ENCODE results near the gene FAM227B. TPM values are rescaled to one million over a fixed set of nuclear protein-coding genes. Genes with fewer than 3 reads are reported as not detected.

FAM227B gene
- total RNA-seq, 1 donor from 2014 or later, result 7.8 TPM

DNA sequence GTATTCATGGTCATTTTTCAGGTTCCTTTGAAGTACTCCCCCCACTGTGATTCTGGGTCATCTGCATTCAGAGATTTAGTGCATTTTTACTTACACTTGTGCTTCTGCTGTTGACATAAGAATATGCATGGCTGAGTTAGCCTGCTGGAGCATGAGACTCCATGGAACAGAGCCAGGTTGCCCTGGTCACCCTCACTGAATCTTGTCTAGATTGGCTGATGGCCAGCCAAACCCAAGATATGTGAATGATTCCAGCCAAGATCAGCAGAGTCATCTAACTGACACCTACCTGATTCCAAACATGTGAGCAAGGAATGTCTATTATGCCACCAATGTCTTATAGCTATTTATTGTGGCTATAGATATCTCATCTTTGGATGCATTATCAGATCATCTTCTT lies 25.3 kb upstream of the FAM227B start:
- Histone ChIP-seq H3K4me3 (ENCODE audit: low read length in 3 of 3) (no peak overlapping the region), H3K27ac (ENCODE audit: low read depth, low read length) (no peak overlapping the region), H3K36me3 (ENCODE audit: control insufficient read depth in 3 of 3, insufficient read depth in 3 of 3, low read length in 3 of 3) (peaks cover 2 to 6% (median 3%) of the 10 kb centered on the region in 3 donors), H3K9ac (ENCODE audit: low read depth in 1 of 3, low read length in 3 of 3) (no peak overlapping the region), H3K27me3 (ENCODE audit: control insufficient read depth in 3 of 3, insufficient read depth in 3 of 3, low read length in 3 of 3) (no peaks in the 10 kb centered on the region), H3K4me1 (ENCODE audit: control insufficient read depth in 3 of 3, insufficient read depth in 3 of 3, low read length in 3 of 3) (peaks cover 4 to 11% (median 7%) of the 10 kb centered on the region in 3 donors), H3K9me3 (ENCODE audit: control insufficient read depth in 3 of 3, low read length in 3 of 3) (no peaks in the 10 kb centered on the region)

DNA sequence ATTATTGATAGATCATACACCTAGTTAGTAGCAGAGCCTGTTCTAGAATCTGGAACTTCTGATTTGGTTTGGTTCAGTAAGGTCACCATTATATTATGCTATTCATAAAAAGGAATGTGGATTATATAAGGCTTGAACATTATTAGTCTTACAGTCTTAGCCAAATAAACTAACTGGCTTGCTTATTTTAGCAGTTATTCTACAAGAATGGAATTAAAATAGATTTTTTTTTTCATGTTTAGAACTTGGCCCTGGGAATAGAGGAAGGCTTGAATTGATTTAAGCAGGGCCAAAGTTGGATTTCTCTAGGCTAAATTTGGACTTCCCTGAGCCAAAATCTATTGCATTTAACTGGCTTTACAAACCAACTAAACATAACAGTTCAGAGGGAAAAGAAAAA lies 24.7 kb upstream of the FAM227B start:
- H3K27me3 ChIP-seq (ENCODE audit: control insufficient read depth in 3 of 3, insufficient read depth in 3 of 3, low read length in 3 of 3), result no peaks in the 10 kb centered on the region
- H3K9ac ChIP-seq (ENCODE audit: low read depth in 1 of 3, low read length in 3 of 3), result no peak overlapping the region
- peak overlapping the region; percentile 36 for H3K27ac ChIP-seq (ENCODE audit: low read depth, low read length)

DNA sequence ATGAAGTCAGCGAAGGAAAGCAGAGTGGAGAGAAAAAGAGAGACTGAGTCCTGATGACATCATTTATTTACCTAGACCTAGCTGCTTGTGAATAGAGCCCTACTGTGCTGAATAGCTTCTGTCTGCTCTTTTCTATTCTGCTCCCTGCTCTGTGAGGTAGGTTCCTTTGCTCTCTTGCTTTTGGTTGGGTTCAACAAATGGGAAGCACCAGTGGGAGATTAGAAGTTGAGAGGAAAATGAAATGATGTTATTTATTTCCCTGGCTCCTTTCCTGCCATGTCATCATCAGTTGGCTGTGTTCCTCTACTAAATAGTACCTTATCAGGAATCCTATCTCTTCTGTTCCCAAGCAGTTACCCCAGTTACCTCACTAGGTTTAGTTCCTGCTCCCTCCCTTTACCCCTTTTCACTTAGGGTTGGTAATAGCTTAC lies 23.8 kb upstream of the FAM227B start:
- no peaks in the 10 kb centered on the region for H3K27me3 ChIP-seq (ENCODE audit: control insufficient read depth in 3 of 3, insufficient read depth in 3 of 3, low read length in 3 of 3)
- H3K9me3 ChIP-seq (ENCODE audit: control insufficient read depth in 3 of 3, low read length in 3 of 3), result no peaks in the 10 kb centered on the region

More for the DNA sequence above, 24.7 kb upstream of the FAM227B start:
- Histone ChIP-seq H3K4me3 (ENCODE audit: low read length in 3 of 3) (no peak overlapping the region), H3K4me1 (ENCODE audit: control insufficient read depth in 3 of 3, insufficient read depth in 3 of 3, low read length in 3 of 3) (peaks cover 4 to 11% (median 7%) of the 10 kb centered on the region in 3 donors), H3K9me3 (ENCODE audit: control insufficient read depth in 3 of 3, low read length in 3 of 3) (no peaks in the 10 kb centered on the region), H3K36me3 (ENCODE audit: control insufficient read depth in 3 of 3, insufficient read depth in 3 of 3, low read length in 3 of 3) (peaks cover 2 to 6% (median 3%) of the 10 kb centered on the region in 3 donors)

DNA sequence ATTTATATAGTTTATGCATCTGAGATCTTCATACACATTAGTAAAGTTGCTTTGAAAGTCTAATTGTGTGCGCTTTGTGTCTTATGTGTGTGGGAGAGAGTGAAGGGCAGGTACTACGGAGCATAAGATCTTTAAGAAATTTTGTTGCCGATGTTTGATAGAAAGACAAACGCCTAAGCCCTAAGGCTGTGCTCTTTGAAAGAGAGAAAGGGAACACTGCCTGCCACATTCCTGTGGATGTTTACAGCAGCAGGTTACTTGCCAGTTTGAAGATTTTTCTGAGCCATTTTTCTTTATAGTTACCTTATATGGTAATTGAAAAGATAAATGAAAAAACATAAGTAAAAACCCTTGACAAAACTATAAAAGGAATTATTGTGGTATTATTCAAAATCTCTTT lies 17.2 kb upstream of the FAM227B start:
- H3K36me3 ChIP-seq (ENCODE audit: control insufficient read depth in 3 of 3, insufficient read depth in 3 of 3, low read length in 3 of 3), result peaks cover 0 to 13% (median 13%) of the 10 kb centered on the region in 3 donors
- no peaks in the 10 kb centered on the region for H3K4me1 ChIP-seq (ENCODE audit: control insufficient read depth in 3 of 3, insufficient read depth in 3 of 3, low read length in 3 of 3)
- H3K9me3 ChIP-seq (ENCODE audit: control insufficient read depth in 3 of 3, low read length in 3 of 3), result no peaks in the 10 kb centered on the region
- no peak overlapping the region for H3K9ac ChIP-seq (ENCODE audit: low read depth in 1 of 3, low read length in 3 of 3)
- no peak overlapping the region for H3K27ac ChIP-seq (ENCODE audit: low read depth, low read length)
- H3K27me3 ChIP-seq (ENCODE audit: control insufficient read depth in 3 of 3, insufficient read depth in 3 of 3, low read length in 3 of 3), result no peaks in the 10 kb centered on the region
- H3K4me3 ChIP-seq (ENCODE audit: low read length in 3 of 3), result no peak overlapping the region

More for the DNA sequence above, 23.8 kb upstream of the FAM227B start:
- H3K4me3 ChIP-seq (ENCODE audit: low read length in 3 of 3), result no peak overlapping the region
- H3K27ac ChIP-seq (ENCODE audit: low read depth, low read length), result peak overlapping the region; percentile 36
- H3K4me1 ChIP-seq (ENCODE audit: control insufficient read depth in 3 of 3, insufficient read depth in 3 of 3, low read length in 3 of 3), result peaks cover 4 to 11% (median 7%) of the 10 kb centered on the region in 3 donors
- no peak overlapping the region for H3K9ac ChIP-seq (ENCODE audit: low read depth in 1 of 3, low read length in 3 of 3)
- H3K36me3 ChIP-seq (ENCODE audit: control insufficient read depth in 3 of 3, insufficient read depth in 3 of 3, low read length in 3 of 3), result peaks cover 2 to 6% (median 3%) of the 10 kb centered on the region in 3 donors

DNA sequence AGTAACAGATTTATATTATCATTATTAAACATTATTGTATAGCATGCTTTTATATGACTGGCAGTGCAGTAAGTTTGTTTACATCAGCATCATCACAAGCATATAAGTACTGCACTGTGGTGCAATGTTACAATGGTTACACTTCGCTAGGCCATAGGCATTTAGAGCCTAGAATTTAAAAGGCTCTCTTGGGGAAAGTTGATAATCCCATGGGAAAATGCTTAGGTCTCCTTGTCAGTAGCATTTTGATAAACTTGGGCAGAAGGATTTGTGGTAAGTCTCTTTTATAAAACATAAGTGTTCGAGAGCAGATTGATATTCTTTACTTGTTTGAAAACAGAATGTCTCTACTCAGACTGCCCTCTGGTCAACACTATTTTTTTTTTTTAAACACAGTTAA lies 7.8 kb upstream of the FAM227B start:
- Histone ChIP-seq H3K27me3 (ENCODE audit: control insufficient read depth in 3 of 3, insufficient read depth in 3 of 3, low read length in 3 of 3) (no peaks in the 10 kb centered on the region), H3K4me3 (ENCODE audit: low read length in 3 of 3) (no peak overlapping the region), H3K36me3 (ENCODE audit: control insufficient read depth in 3 of 3, insufficient read depth in 3 of 3, low read length in 3 of 3) (peaks cover 6 to 28% (median 15%) of the 10 kb centered on the region in 3 donors), H3K9me3 (ENCODE audit: control insufficient read depth in 3 of 3, low read length in 3 of 3) (no peaks in the 10 kb centered on the region), H3K27ac (ENCODE audit: low read depth, low read length) (no peak overlapping the region), H3K4me1 (ENCODE audit: control insufficient read depth in 3 of 3, insufficient read depth in 3 of 3, low read length in 3 of 3) (peaks cover 0 to 3% (median 0%) of the 10 kb centered on the region in 3 donors), H3K9ac (ENCODE audit: low read depth in 1 of 3, low read length in 3 of 3) (no peak overlapping the region)

DNA sequence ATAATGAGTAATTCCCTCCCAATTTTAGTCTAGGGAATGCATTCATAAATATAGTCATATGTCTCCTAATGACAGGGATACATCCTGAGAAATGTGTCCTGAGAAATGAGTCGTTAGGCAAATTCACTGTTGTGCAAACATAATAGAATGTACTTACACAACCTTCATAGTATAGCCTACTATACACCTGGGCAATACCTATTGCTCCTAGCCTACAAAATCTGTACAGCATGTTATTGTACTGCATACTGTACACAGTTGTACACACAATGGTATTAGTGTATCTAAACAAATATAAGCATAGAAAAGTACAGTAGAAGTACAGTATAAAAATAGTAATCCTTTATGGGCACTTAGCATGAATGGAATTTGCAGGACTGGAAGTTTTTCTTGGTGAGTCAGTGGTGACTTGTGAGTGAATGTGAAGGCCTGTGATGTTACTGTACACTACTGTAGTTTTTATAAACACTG lies 6.8 kb upstream of the FAM227B start:
- Histone ChIP-seq H3K4me1 (ENCODE audit: control insufficient read depth in 3 of 3, insufficient read depth in 3 of 3, low read length in 3 of 3) (peaks cover under 1 to 3% (median 2%) of the 10 kb centered on the region in 3 donors), H3K9ac (ENCODE audit: low read depth in 1 of 3, low read length in 3 of 3) (no peak overlapping the region), H3K27ac (ENCODE audit: low read depth, low read length) (no peak overlapping the region), H3K4me3 (ENCODE audit: low read length in 3 of 3) (no peak overlapping the region), H3K27me3 (ENCODE audit: control insufficient read depth in 3 of 3, insufficient read depth in 3 of 3, low read length in 3 of 3) (no peaks in the 10 kb centered on the region), H3K36me3 (ENCODE audit: control insufficient read depth in 3 of 3, insufficient read depth in 3 of 3, low read length in 3 of 3) (peaks cover 6 to 28% (median 15%) of the 10 kb centered on the region in 3 donors), H3K9me3 (ENCODE audit: control insufficient read depth in 3 of 3, low read length in 3 of 3) (no peaks in the 10 kb centered on the region)

DNA sequence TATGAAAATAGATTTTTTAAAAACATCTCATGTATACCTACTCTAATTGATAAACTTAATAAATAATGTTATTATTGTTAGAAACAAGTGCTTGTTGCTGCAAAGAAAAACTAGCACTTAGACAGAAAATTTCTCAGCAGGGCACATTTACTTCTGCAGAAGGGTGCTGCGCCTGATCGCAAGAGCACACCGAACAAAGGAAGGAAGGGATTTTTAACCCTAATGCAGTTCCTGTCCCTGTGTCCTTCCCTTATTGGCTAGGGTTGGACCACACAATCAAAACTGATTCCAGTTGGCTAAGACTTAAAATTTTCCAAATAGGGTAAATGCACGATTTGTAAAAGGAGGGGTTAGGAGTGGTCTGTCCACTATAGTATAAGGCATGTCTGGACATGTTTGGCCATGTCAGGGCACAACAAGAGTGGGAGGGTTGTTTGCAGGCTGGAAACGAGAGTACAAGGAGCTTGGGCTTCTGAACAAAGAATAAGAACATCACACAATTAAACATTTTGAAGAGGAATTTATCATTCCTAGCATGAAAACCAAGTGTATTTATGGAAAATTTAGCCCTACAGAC lies 4.9 kb upstream of the FAM227B start:
- Histone ChIP-seq H3K36me3 (ENCODE audit: control insufficient read depth in 3 of 3, insufficient read depth in 3 of 3, low read length in 3 of 3) (peaks cover 6 to 24% (median 15%) of the 10 kb centered on the region in 3 donors), H3K27ac (ENCODE audit: low read depth, low read length) (no peak overlapping the region), H3K4me3 (ENCODE audit: low read length in 3 of 3) (no peak overlapping the region), H3K9ac (ENCODE audit: low read depth in 1 of 3, low read length in 3 of 3) (no peak overlapping the region), H3K27me3 (ENCODE audit: control insufficient read depth in 3 of 3, insufficient read depth in 3 of 3, low read length in 3 of 3) (no peaks in the 10 kb centered on the region), H3K9me3 (ENCODE audit: control insufficient read depth in 3 of 3, low read length in 3 of 3) (no peaks in the 10 kb centered on the region), H3K4me1 (ENCODE audit: control insufficient read depth in 3 of 3, insufficient read depth in 3 of 3, low read length in 3 of 3) (peaks cover 2 to 8% (median 3%) of the 10 kb centered on the region in 3 donors)

DNA sequence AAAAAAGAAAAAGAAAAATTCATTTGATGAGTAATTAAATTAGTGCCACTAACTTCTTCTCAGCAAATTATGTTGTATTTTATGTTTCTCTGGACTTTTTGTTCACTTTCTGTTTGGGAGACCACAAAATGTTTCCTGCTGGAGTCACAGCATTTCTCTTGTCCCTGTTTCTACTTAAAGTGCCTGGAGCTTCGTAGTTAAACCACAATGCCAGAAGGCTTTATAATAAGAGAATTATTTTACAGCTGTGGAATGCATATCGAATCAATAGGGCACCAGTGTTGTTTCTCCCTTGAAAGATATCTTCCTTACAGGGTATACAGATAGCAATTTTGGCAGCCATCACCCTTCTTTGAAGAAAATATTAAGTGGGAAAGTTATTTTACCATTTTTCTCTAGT lies 3.4 kb upstream of the FAM227B start:
- H3K4me1 ChIP-seq (ENCODE audit: control insufficient read depth in 3 of 3, insufficient read depth in 3 of 3, low read length in 3 of 3), result peaks cover 2 to 11% (median 9%) of the 10 kb centered on the region in 3 donors
- H3K36me3 ChIP-seq (ENCODE audit: control insufficient read depth in 3 of 3, insufficient read depth in 3 of 3, low read length in 3 of 3), result peaks cover 6 to 21% (median 15%) of the 10 kb centered on the region in 3 donors
- H3K27ac ChIP-seq (ENCODE audit: low read depth, low read length), result no peak overlapping the region
- H3K27me3 ChIP-seq (ENCODE audit: control insufficient read depth in 3 of 3, insufficient read depth in 3 of 3, low read length in 3 of 3), result no peaks in the 10 kb centered on the region
- H3K9me3 ChIP-seq (ENCODE audit: control insufficient read depth in 3 of 3, low read length in 3 of 3), result no peaks in the 10 kb centered on the region
- H3K9ac ChIP-seq (ENCODE audit: low read depth in 1 of 3, low read length in 3 of 3), result peak overlapping the region in 1 of 3 donors; percentile 29
- H3K4me3 ChIP-seq (ENCODE audit: low read length in 3 of 3), result no peak overlapping the region

DNA sequence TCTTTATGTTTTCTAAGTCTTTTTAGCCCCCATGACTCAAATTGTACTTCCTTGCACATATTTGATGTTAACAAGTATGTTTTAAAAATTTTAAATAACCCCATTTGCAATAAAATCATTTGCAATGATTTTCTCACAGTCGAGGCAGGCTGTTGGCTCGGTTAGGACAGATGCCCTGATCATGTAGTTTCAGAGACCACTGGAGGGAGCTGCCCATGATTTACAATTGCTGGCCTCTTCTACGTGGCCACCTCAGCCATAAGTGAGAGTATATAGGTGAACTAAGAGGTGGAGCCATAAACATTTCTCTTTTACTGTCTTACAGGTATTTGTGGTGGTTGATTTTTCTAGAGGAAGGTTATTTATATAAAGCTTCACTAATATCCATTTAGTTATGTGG lies 1.9 kb upstream of the FAM227B start:
- H3K4me3 ChIP-seq (ENCODE audit: low read length in 3 of 3), result no peak overlapping the region
- H3K9ac ChIP-seq (ENCODE audit: low read depth in 1 of 3, low read length in 3 of 3), result no peak overlapping the region
- H3K4me1 ChIP-seq (ENCODE audit: control insufficient read depth in 3 of 3, insufficient read depth in 3 of 3, low read length in 3 of 3), result peaks cover 2 to 11% (median 9%) of the 10 kb centered on the region in 3 donors
- no peak overlapping the region for H3K27ac ChIP-seq (ENCODE audit: low read depth, low read length)
- no peaks in the 10 kb centered on the region for H3K27me3 ChIP-seq (ENCODE audit: control insufficient read depth in 3 of 3, insufficient read depth in 3 of 3, low read length in 3 of 3)
- H3K9me3 ChIP-seq (ENCODE audit: control insufficient read depth in 3 of 3, low read length in 3 of 3), result no peaks in the 10 kb centered on the region
- peaks cover 6 to 15% (median 9%) of the 10 kb centered on the region in 3 donors for H3K36me3 ChIP-seq (ENCODE audit: control insufficient read depth in 3 of 3, insufficient read depth in 3 of 3, low read length in 3 of 3)

DNA sequence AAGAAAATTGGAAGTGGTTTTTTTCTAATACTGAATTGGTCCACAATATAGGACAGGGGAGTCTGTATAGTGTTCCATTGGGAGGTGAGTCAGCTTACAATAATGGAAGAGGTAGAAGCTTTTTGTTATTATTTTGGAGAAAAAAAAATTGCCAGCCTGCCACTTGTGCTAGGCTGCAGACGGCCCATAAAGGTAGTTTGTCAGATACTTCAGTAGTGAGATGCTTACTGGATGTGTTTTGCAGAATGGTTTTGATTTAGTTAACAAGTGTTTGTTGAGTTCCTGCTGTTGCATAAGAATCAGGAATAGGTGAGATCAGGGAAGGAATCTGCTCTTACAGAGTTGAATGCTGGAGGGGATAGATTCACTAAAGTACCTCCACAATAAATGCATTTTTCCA lies 1.3 kb upstream of the FAM227B start:
- H3K27me3 ChIP-seq (ENCODE audit: control insufficient read depth in 3 of 3, insufficient read depth in 3 of 3, low read length in 3 of 3), result no peaks in the 10 kb centered on the region
- H3K4me1 ChIP-seq (ENCODE audit: control insufficient read depth in 3 of 3, insufficient read depth in 3 of 3, low read length in 3 of 3), result peaks cover 2 to 11% (median 9%) of the 10 kb centered on the region in 3 donors
- peak overlapping the region; percentile 93 to 96 (median 93) for H3K9ac ChIP-seq (ENCODE audit: low read depth in 1 of 3, low read length in 3 of 3)
- H3K36me3 ChIP-seq (ENCODE audit: control insufficient read depth in 3 of 3, insufficient read depth in 3 of 3, low read length in 3 of 3), result peaks cover 6 to 12% (median 6%) of the 10 kb centered on the region in 3 donors
- peak overlapping the region; percentile 79 to 89 (median 86) for H3K4me3 ChIP-seq (ENCODE audit: low read length in 3 of 3)
- no peaks in the 10 kb centered on the region for H3K9me3 ChIP-seq (ENCODE audit: control insufficient read depth in 3 of 3, low read length in 3 of 3)
- H3K27ac ChIP-seq (ENCODE audit: low read depth, low read length), result peak overlapping the region; percentile 92
